Fibroblast of lung (primary cell): ENCODE data around the gene ARL10. TPM values are rescaled to one million over a fixed set of nuclear protein-coding genes. Genes with fewer than 3 reads are reported as not detected.

Experiments
- DNase-seq, 2 donors: peaks; one replicate each; pipeline versions ENCODE4 v3.0.0 to v3.0.0-alpha.2; 2010; ENCODE audit warnings: low read depth in 2 of 2
- H2AFZ ChIP-seq: 2 replicates; pipeline ENCODE4 v1.5.1; 2012; ENCODE audit warnings: low read length, control low read depth, inconsistent platforms
- H3K27ac ChIP-seq: 2 replicates; pipeline ENCODE4 v1.5.1; 2011; ENCODE audit warnings: low read length, control low read depth; ENCODE audit not compliant: insufficient read depth
- H3K27me3 ChIP-seq: 2 replicates; pipeline ENCODE4 v1.5.1; 2011; ENCODE audit warnings: mild to moderate bottlenecking, low read length; ENCODE audit not compliant: control insufficient read depth, insufficient read depth
- H3K36me3 ChIP-seq: 2 replicates; pipeline ENCODE4 v1.5.1; 2011; ENCODE audit warnings: low read length; ENCODE audit not compliant: control insufficient read depth, insufficient read depth
- H3K4me1 ChIP-seq: 2 replicates; pipeline ENCODE4 v1.5.1; 2011; ENCODE audit warnings: low read length; ENCODE audit not compliant: control insufficient read depth, insufficient read depth; ENCODE audit errors: extremely low read depth
- H3K4me2 ChIP-seq: 2 replicates; pipeline ENCODE4 v1.5.1; 2011; ENCODE audit warnings: low read length, control low read depth; ENCODE audit not compliant: insufficient read depth; ENCODE audit errors: extremely low read depth
- H3K4me3 ChIP-seq, 4 experiments: fragments of 200-600 bp in 1 of 4; sonication (generic) in 1 of 4; replicated peaks in 1 of 4; 2 replicates each; pipeline ENCODE4 v1.5.1; 2011 to 2016; ENCODE audit warnings: low read length in 4 of 4, low read depth in 3 of 4, mild to moderate bottlenecking in 3 of 4, control low read depth in 2 of 4, inconsistent platforms in 1 of 4, mixed read lengths in 1 of 4; ENCODE audit not compliant: insufficient read depth in 1 of 4; ENCODE audit errors: control extremely low read depth in 1 of 4
- H3K79me2 ChIP-seq: 2 replicates; pipeline ENCODE4 v1.5.1; 2012; ENCODE audit warnings: mild to moderate bottlenecking, low read length, inconsistent platforms; ENCODE audit not compliant: control insufficient read depth, insufficient read depth
- H3K9ac ChIP-seq: 2 replicates; pipeline ENCODE4 v1.5.1; 2011; ENCODE audit warnings: mild to moderate bottlenecking, low read length, control low read depth; ENCODE audit not compliant: insufficient read depth
- H3K9me3 ChIP-seq: 2 replicates; pipeline ENCODE4 v1.5.1; 2012; ENCODE audit warnings: low read depth, low read length; ENCODE audit not compliant: control insufficient read depth, insufficient read depth
- H4K20me1 ChIP-seq: 2 replicates; pipeline ENCODE4 v1.5.1; 2011; ENCODE audit warnings: low read length; ENCODE audit not compliant: control insufficient read depth, insufficient read depth; ENCODE audit errors: extremely low read depth
- CTCF ChIP-seq, 2 donors: IDR thresholded peaks in 1 of 2; conservative IDR thresholded peaks in 1 of 2; 1 replicate in 1 of 2; 2 replicates in 1 of 2; pipeline ENCODE4 v1.5.1; 2011 to 2012; ENCODE audit warnings: low read length in 2 of 2, control low read depth in 1 of 2, inconsistent platforms in 1 of 2, low read depth in 1 of 2, mild to moderate bottlenecking in 1 of 2
- EZH2 ChIP-seq: IDR thresholded peaks from 2 replicates; pipeline ENCODE4 v1.5.1; 2012; ENCODE audit warnings: low read length, control low read depth, mild to moderate bottlenecking; ENCODE audit errors: missing control alignments
- polyA plus RNA-seq, 2 donors: library from polyadenylated mRNA; depleted of rRNA in 1 of 2; stranded (reverse) in 1 of 2; unstranded in 1 of 2; fragments of >200 nt; gene quantifications; 2 replicates each; pipeline ENCODE4 v1.2.1, GENCODE V29; 2011 to 2012; ENCODE audit warnings: missing spikeins in 1 of 2
- total RNA-seq: library from RNA; depleted of rRNA; stranded (reverse); fragments of >200 nt; gene quantifications from 2 replicates; pipeline ENCODE4 v1.2.1, GENCODE V29; 2014

ARL10 gene
- total and polyA plus RNA-seq, 2 donors (not counting 1 experiment from before 2014, with no cell fraction given) = 3.0 to 11.1 TPM

- H3K27me3 ChIP-seq = no peaks in the 10 kb centered on the region
- no peaks in the 10 kb centered on the region for H3K9me3 ChIP-seq
- no peak for DNase-seq
- no peaks in the 10 kb centered on the region for H4K20me1 ChIP-seq
- no peak for TF ChIP-seq CTCF (conservative IDR thresholded peaks at IDR 0.05 in 1 of 2, IDR thresholded peaks at IDR 0.05 in 1 of 2; ENCODE audit: low read depth in 1 of 2, low read length in 2 of 2)
- TF ChIP-seq EZH2 = no peak
- H3K9ac ChIP-seq = no peak overlapping the region
- no peak overlapping the region for H3K4me2 ChIP-seq
- peaks cover 10% of the 10 kb centered on the region for H3K36me3 ChIP-seq
- H3K27ac ChIP-seq = no peak overlapping the region
- no peaks in the 10 kb centered on the region for H3K79me2 ChIP-seq
- no peaks in the 10 kb centered on the region for H3K4me1 ChIP-seq
- no peak overlapping the region for H2AFZ ChIP-seq
- no peak overlapping the region for H3K4me3 ChIP-seq
These were observed 36.3 kb downstream of the ARL10 start for GRCh38 chr5:176401281-176402205.

- DNase-seq = no peak
- peaks cover 12% of the 10 kb centered on the region for H3K36me3 ChIP-seq
These were observed 40.6 kb downstream of the ARL10 start for GRCh38 chr5:176405656-176406435.

More at GRCh38 chr5:176405656-176406435, 40.6 kb downstream of the ARL10 start:
- Histone ChIP-seq H3K4me1 (no peaks in the 10 kb centered on the region), H4K20me1 (no peaks in the 10 kb centered on the region), H3K4me3 (no peak overlapping the region), H3K27ac (no peak overlapping the region), H3K79me2 (peaks cover 6% of the 10 kb centered on the region), H3K4me2 (no peak overlapping the region), H3K9me3 (no peaks in the 10 kb centered on the region), H3K9ac (no peak overlapping the region), H2AFZ (no peak overlapping the region), H3K27me3 (no peaks in the 10 kb centered on the region)
- TF ChIP-seq EZH2 = no peak
- TF ChIP-seq CTCF (conservative IDR thresholded peaks at IDR 0.05 in 1 of 2, IDR thresholded peaks at IDR 0.05 in 1 of 2; ENCODE audit: low read depth in 1 of 2, low read length in 2 of 2) = no peak
